Bronchial epithelial cell (primary cell): ENCODE measurements around the gene AGO3. TPM values are rescaled to one million over a fixed set of nuclear protein-coding genes. Genes with fewer than 3 reads are reported as not detected.

Source experiments
- DNase-seq: peaks from one replicate; pipeline ENCODE4 v3.0.0-alpha.2; 2010; ENCODE audit warnings: low read depth
- FAIRE-seq: peaks from 2 replicates; lab custom pipeline; 2011; peaks lifted over from hg19 to GRCh38; lab: Jason Lieb, UNC
- H3K27me3 ChIP-seq: 2 replicates; pipeline ENCODE4 v1.5.1; 2011; ENCODE audit warnings: low read length; ENCODE audit not compliant: control insufficient read depth, insufficient read depth
- H3K36me3 ChIP-seq: 2 replicates; pipeline ENCODE4 v1.5.1; 2011; ENCODE audit warnings: low read length; ENCODE audit not compliant: control insufficient read depth, insufficient read depth
- H3K4me3 ChIP-seq: 2 replicates; pipeline ENCODE4 v1.5.1; 2011; ENCODE audit warnings: mild to moderate bottlenecking, low read depth, low read length, control low read depth
- total RNA-seq: library from RNA; depleted of rRNA; stranded (reverse); fragments of >200 nt; gene quantifications from 2 replicates; pipeline ENCODE4 v1.2.1, GENCODE V29; 2014
- TF ChIP-seq, protein P1 (sequence below): IDR thresholded peaks from 2 replicates; pipeline ENCODE4 v1.5.1; 2011; ENCODE audit warnings: mild to moderate bottlenecking, moderate library complexity, low read length, control low read depth, inconsistent platforms; ENCODE audit not compliant: insufficient read depth, severe bottlenecking

The AGO3 gene
- total RNA-seq, 1 donor from 2014 or later, result 9.5 TPM

- FAIRE-seq, result no peak
- H3K36me3 ChIP-seq, result no peaks in the 10 kb centered on the region
- H3K27me3 ChIP-seq, result no peaks in the 10 kb centered on the region
- H3K4me3 ChIP-seq, result peak overlapping the region; percentile 41
- TF ChIP-seq, protein P1, sequence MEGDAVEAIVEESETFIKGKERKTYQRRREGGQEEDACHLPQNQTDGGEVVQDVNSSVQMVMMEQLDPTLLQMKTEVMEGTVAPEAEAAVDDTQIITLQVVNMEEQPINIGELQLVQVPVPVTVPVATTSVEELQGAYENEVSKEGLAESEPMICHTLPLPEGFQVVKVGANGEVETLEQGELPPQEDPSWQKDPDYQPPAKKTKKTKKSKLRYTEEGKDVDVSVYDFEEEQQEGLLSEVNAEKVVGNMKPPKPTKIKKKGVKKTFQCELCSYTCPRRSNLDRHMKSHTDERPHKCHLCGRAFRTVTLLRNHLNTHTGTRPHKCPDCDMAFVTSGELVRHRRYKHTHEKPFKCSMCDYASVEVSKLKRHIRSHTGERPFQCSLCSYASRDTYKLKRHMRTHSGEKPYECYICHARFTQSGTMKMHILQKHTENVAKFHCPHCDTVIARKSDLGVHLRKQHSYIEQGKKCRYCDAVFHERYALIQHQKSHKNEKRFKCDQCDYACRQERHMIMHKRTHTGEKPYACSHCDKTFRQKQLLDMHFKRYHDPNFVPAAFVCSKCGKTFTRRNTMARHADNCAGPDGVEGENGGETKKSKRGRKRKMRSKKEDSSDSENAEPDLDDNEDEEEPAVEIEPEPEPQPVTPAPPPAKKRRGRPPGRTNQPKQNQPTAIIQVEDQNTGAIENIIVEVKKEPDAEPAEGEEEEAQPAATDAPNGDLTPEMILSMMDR, result no peak
- no peak for DNase-seq
Measured at GRCh38 chr1:36084497-36085115, 153.7 kb downstream of the AGO3 start.

DNA sequence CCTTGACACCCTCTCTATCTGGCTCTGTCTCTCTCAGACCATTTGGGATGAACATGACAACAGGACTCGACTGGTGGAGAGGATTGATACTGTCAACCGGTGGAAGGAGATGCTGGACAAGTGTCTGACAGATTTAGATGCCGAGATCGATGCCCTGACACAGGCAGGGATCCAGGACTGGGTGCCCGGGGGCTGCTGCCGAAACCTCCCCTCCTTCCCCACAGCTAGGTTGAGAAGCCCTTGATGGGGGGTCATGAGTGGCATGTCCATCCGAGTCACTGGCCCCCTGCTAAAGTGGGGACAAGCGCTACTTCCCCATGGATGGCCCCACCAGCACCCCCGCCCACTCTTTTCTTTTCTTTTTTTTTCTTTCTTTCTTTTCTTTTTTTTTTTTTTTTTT lies 154.2 kb downstream of the AGO3 start:
- Histone ChIP-seq H3K27me3 (no peaks in the 10 kb centered on the region), H3K4me3 (no peak overlapping the region), H3K36me3 (no peaks in the 10 kb centered on the region)
- DNase-seq (no peak), FAIRE-seq (no peak)
- TF ChIP-seq, protein P1, result no peak

DNA sequence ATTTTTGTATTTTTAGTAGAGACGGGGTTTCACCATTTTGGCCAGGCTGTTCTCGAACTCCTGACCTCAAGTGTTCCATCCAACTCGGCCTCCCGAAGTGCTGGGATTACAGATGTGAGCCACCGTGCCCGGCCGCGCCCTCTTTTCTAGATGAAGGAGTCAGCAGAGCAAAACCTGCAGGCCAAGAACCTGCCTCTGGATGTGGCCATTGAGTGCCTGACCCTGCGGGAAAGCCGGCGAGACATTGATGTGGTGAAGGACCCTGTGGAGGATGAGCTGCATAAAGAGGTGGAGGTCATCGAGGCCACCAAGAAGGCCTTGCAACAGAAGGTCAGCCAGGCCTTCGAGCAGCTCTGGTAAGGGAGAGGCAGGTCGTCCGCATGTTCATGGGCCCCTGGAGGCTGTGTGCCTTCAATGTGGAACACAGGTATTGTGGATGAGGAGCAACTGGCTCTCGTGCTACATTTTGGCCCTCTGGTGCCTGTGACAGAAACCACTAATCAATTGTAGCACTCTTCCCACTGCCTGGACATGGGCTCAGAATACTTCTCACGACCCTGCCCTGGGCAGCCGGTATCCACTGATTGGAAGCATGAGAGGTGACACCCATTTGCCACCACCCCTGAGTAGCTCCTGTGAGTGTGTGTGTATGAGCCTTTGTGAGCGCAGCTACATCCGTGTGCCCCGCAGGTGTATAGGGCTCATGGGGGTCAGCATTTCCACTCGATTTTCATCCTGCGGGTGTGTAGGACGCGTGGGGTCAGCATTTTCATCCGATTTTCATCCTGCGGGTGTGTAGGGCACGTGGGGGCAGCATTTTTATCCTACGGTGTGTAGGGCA lies 155.0 kb downstream of the AGO3 start:
- peaks cover 3% of the 10 kb centered on the region for H3K36me3 ChIP-seq
- FAIRE-seq, result no peak
- no peak overlapping the region for H3K4me3 ChIP-seq
- no peak for DNase-seq
- TF ChIP-seq, protein P1, result no peak
- H3K27me3 ChIP-seq, result no peaks in the 10 kb centered on the region

- no peaks in the 10 kb centered on the region for H3K27me3 ChIP-seq
- H3K36me3 ChIP-seq, result peaks cover 8% of the 10 kb centered on the region
- no peak for FAIRE-seq
- H3K4me3 ChIP-seq, result no peak overlapping the region
- TF ChIP-seq, protein P1, result no peak
- DNase-seq, result no peak
Measured at GRCh38 chr1:36086529-36087232, 155.8 kb downstream of the AGO3 start.

- no peak for DNase-seq
- TF ChIP-seq, protein P1, result no peak
- H3K4me3 ChIP-seq, result no peak overlapping the region
- no peak for FAIRE-seq
- no peaks in the 10 kb centered on the region for H3K27me3 ChIP-seq
- H3K36me3 ChIP-seq, result peaks cover 15% of the 10 kb centered on the region
Measured at GRCh38 chr1:36087233-36088123, 156.6 kb downstream of the AGO3 start.
